ENCODE data around the gene SETX.
"Not testable (repeated sequence)": the region's sequence is repeated elsewhere in the genome, so short reads cannot be mapped to it uniquely, and the experiment has no call there.

Gene SETX

DNA sequence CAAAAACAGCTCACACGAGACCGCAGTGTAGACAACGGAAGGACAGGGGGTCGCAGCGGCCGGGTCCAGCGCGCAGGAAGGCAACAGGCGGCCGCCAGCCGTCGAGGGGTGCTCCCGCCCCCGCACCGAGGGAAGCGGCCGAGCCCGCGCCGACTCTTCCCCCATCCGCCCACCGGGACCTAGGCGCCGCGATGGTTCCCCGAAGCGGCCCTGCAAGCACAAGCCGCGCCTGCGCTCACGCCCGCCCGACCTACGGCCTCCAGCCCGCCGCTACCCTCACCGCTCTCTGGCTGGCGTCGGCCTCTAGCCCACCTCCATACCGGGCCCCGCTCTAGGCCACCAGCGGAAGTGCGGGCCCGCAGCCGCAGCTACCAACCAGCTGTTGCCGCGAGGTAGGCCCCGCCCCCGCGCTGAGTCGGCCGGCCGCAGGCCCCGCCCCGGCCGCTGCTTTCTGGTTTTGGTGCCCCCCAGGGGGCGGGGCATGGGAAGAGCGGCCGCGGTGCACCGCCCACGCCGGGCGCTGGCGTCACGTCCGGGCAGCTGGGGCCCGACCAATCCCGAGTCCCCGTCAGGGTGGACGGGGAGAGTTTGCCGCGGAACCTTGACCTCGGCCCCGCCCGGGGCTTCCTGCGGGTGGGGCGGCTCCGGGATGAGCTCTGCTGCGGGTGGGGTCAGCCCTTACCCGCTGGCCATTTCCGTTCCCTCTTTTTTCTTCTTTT is at the start of gene SETX:
TSS of gene SETX (minus strand) at position 350 of the 719 bp plus-strand sequence. CDS start 5,558 bp downstream, outside the sequence.
- peak; percentile 95 for DNase-seq

DNA sequence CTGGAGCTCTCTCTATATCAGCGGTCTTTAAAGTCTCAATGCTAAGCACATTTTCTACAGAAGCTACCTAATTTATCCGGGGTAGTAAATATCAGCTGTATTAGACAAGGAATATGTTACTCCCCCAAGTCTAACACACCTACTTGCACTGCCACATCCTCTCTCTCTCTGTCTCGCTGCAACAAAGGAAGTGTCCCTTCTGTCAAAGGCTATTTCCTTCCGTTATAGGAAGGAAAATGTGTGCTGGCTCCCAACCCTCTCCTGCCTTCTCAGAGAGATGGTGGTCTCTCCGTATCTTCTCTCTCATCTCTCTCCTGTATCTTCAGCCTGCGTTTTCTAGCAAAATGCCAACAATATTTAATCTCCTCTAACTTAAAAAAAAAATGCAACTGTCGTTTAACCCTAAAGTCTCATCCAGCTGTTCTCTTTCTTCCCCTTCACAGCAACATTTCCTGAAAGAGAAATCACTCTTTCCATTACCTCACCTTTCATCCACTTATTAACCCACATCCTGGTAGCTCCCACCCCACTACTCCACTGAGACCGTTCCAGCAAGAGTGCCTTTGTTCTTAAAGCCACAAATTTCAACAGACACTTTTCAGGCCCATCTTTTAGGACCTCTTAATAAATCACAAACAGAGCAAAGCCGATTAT is 49.6 kb upstream of the SETX start:
- no peak for DNase-seq

GRCh38 chr9:132401824-132402223 is 47.0 kb upstream of the SETX start:
- no peak for DNase-seq

DNA sequence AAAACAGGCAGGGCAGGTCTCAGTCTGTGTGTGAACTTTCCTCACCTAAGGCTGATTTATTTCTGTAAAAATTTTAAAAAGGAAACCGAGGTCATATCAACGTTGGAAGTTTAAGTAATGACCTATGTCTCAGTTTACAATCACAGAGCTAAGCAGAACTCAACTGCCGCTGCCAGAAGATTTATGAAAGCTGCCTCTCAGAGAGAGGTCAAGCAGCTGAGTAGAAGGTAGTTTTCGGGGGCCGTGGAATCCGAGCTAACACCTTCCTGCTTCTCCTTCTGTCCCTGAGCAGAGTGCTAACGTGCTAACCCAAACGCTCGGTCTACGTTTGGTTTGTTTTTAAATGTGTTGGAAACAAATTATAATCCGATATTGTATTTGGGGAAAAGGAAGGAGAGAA is 40.8 kb upstream of the SETX start:
- DNase-seq = no peak

DNA sequence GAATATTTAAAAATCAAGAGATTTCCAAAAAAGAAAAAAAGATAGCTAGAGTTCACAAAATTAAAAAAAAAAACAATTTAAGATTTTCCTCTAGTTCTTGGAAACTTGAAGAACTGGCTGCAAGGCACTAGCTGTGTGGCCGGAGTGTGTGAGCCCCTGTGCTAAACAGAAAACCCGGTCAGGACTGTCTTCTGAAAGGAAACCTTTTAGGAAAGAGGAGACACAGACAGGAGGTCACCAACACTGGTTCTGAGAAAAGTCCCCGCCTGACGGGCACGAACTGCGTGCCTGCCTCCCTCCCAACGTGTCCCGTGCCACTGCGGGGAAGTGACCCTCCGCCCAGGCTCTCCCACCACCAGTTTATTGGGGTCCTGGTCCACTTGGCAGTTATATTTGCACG is 36.7 kb upstream of the SETX start:
- no peak for DNase-seq

DNA sequence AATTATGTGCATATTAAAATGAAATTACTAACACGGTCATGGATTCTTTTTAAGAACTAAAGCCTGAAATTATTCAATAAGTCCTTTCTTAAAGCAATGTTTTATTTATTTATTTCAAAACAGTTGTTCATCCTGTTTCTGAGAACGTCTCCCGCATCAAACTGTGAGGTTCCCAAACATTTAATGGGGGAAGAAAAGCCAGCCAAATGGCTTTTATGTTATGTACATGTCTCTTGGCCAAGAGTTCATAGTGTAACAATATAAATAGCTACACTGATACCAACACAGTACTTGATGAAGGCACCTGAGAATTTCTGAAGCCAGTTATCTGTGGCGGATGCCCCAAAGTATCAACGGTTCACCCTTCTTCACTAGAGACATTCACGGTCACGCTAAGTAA is 36.2 kb upstream of the SETX start:
- no peak for DNase-seq

DNA sequence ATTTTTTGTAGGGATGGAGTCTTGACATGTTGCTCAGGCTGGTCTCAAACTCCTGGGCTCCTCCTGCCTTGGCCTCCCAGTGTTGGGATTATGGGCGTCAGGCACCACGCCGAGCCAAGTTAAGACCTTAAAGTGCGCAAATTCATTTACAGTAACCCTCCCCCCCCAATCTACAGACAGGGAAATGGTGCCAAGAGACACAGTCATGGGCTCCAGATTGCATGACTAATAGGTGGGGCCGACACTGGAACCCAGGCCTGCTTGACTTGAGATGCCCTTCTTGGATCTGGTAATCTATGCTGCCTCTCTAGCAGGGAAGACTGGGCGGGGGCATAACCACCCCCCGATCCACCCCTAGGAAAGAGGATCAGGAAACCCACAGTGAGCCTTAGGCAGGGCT is 32.3 kb upstream of the SETX start:
- DNase-seq = no peak

GRCh38 chr9:132384376-132384775 is 29.6 kb upstream of the SETX start:
- DNase-seq = no peak

GRCh38 chr9:132383462-132383883 is 28.7 kb upstream of the SETX start:
- DNase-seq = no peak

DNA sequence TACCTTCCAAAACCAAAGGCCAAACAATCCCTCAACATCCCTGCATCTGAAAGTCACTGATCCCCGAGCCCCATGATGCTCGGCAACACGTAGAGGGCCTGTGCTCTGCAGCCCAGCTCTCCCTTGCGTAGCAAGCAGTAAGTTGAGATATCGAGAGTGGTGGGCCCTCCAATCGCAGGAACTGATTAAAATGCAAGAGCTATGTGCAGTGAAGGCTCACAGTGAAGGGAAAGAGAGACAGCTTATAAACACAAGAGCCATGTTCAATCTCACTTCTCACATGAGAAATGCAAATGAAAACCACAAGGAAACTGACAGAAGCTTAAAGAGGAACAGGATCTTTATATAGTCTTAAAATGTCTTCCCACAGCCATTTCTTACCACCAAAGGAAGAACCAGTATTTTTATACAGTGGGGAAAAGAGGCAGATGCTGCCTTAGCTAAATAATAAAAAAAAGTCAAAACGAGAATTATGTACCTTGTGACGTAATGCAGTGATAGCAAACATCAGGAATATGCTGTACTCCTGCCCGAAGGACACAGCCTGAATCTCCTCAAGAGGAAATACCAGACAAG is 27.3 kb upstream of the SETX start:
- no peak for DNase-seq

- not testable (repeated sequence) for DNase-seq
These were observed 23.6 kb upstream of the SETX start for GRCh38 chr9:132378416-132378815.

GRCh38 chr9:132377769-132378168 is 23.0 kb upstream of the SETX start:
- DNase-seq = not testable (repeated sequence)

DNA sequence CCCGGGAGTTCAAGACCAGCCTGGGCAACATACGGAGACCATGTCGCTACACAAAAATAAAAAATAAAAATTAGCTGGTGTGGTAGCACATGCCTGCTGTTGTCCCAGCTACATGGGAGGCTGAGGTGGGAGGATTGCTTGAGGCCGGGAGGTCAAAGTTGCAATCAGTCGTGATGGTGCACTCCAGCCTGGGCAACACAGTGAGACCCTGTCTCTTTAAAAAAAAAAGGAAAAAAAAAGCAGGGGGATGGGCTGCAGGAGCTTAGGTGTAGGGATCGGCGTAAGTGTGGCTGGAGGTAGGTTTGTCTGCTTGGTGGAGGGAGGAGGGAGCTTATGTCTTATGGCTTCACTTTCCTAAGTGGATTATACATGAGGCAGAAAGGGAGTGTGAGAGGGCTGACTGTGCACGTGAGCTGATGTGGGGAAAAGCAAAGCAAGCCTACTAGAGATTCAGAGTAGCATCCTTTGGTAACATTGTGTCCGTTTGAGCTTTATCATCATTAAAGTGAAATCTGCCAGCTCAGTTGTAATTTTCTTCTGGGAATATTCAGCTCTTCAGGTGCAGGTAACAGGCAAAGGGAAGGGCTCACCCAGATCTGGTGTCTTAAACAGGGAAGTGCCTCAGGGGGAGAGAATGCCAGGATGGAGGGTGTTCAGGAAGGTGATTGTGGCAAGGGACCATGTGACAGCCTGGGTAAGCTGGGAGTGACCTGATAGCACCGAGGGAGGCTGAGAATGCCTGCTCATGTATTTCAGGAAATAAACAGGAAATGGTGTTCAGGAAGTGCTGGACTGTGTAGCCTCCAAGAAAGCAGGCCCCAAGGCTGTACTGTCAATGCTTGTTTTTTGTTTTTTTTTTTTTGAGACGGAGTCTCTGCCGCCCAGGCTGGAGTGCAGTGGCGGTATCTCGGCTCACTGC is 17.6 kb upstream of the SETX start:
- peak; percentile 18 for DNase-seq

GRCh38 chr9:132370592-132370991 is 15.8 kb upstream of the SETX start:
- DNase-seq = no peak

GRCh38 chr9:132369421-132369820 is 14.6 kb upstream of the SETX start:
- no peak for DNase-seq

DNA sequence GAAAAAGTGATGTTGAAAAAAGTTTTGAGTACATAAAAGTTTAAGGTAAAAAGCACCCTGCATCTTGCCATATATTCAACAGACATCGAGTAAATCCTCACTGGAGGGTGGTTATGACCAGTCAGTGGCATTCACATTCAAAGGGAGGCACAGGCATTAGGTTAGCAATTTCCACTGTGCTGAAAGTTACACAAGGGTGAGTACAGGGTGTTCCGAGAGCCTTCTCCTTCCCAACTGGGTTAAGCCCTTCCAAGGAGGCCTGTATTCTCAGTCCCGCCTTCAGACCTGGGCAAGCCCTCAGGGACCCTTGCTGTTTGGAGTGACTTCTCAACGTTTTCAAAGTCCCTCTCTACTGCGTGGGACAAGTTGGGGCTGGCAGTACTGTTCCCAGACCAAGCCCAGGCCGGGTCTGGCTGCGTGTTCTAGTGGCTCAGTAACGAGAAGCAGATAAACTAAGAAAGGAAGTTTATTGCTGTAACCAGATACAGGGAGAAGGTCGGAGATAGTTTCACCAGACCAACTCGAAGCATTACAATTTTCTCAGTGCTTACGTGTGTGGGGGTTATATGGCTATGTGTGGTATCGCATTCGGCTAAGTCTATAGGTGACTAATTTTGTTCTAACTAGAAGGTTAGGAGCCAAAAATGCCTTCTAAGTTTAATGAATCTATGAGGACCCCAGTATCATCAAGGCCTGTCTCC is 13.0 kb upstream of the SETX start:
- no peak for DNase-seq

GRCh38 chr9:132366481-132366880 is 11.7 kb upstream of the SETX start:
- no peak for DNase-seq

DNA sequence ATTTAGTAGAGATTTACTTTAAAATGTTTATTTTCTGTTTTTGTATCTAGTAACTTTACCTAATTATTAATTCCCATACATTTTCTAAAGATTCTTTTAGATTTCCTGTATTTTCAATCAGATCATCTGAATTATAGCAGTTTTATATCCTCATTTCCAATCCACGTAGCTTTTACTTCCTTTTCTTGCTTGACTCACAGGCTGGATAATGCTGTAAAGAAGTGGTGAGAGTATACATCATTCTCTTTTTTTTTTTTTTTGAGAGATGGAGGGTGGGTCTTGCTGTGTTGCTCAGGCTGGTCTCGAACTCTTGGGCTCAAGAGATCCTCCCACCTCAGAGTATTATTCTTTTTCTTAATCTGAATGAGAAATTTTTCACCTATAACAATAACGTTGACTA is 11.2 kb upstream of the SETX start:
- DNase-seq = no peak

- DNase-seq = no peak
These were observed 9.3 kb upstream of the SETX start for GRCh38 chr9:132364068-132364467.

- no peak for DNase-seq
These were observed 3.0 kb upstream of the SETX start for GRCh38 chr9:132357764-132358163.

DNA sequence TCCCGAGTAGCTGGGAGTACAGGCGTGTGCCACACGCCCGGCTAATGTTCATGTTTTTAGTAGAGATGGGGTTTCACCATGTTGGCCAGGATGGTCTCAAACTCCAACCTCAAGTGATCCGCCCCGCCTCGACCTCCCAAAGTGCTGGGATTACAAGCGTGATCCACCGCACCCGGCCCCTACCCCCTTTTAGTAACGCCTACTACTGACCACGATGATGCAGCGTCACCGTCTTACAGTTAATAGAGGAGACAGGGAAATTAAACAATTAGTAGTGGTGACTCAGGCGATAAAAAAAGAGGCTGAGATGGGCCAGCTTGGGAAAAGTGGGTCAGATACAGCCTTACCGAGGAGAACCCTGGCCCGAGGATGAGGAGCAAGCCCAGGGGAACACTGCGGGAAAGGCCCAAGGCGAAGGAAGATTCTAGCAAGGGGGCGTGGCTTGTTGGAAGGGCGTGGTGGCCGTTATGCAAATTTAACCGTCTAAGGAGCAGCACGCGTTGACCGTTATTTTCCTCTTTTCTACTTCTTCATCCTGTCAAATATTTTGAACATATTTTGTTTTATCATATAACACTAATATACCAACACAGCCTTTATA is 1.6 kb upstream of the SETX start:
- no peak for DNase-seq

- no peak for DNase-seq
These were observed 3.3 kb downstream of the SETX start for GRCh38 chr9:132351404-132352045.

Data from HCEC 1CT (cell line).